T47D (cell line): ENCODE results near the gene NATD1.

Experiments
- DNase-seq, 2 experiments: peaks; one replicate each; pipeline versions ENCODE4 v3.0.0 to v3.0.0-alpha.2; 2011 to 2012; ENCODE audit warnings: low read depth in 1 of 2, low spot score in 1 of 2
- JUND ChIP-seq: IDR thresholded peaks from 2 replicates; pipeline ENCODE4 v1.6.1; 2012; ENCODE audit warnings: low read depth
- in situ Hi-C: cut with HindIII; loops from 2 replicates; pipeline ENCODE4 v1.10.0; 2016; ENCODE audit warnings: low sequenced_read_pairs, low pct_unique_long_range_greater_than_20kb

NATD1 gene

GRCh38 chr17:21286909-21287702 is 33.9 kb upstream of the NATD1 start:
- no peak for DNase-seq
- in situ Hi-C loops: no loop called here
- TF ChIP-seq JUND: no peak

GRCh38 chr17:21286066-21286770 is 33.0 kb upstream of the NATD1 start:
- in situ Hi-C loops: no loop called here
- no peak for TF ChIP-seq JUND
- peak; percentile 61 to 84 for DNase-seq

- no peak for DNase-seq
- in situ Hi-C loops: no loop called here
- no peak for TF ChIP-seq JUND
Observed at GRCh38 chr17:21285164-21286065, 32.2 kb upstream of the NATD1 start.

DNA sequence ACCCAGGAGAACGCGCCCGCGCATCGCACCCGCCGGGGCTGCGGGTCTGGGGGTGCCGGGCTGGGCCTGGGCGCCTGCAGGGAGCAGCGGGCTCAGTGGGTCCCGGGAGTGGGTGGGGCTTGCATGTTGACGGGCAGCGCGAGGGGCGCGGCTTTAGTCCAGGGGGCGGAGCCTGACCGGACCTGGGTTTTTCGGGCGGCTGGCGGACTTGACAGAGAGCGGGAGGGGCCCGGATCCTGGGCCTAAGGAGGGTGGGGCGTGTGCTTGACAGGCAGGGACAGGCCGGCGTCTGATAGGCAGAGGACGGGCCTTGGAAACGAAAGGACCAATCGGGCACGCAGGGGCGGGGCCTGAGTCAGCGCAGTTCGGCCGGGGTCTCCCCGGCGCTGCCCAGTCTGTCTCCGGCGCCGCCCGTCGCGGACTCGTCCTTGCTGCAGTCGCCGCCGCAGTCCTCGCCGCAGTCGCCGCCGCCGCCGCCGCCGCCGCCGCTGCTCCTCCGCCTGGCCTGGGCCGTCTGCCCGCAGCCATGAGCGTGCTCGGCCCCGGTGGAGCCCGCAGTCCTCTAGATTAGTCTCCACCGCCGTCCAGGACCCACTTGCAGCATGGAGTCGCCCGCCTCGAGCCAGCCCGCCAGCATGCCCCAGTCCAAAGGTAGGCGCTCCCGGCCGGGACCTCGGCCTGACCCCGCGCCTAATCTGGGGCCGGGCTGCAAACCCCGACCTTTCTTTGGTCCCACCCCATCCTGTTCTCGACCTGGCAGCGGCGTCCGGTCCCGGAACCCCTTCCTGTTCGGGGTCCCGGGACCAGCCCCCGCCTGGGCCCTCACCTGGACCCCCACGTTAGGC is 31.3 kb upstream of the NATD1 start, which contains the start of gene MAP2K3:
Gene MAP2K3 (plus strand): TSS at position 393 of the 845 bp plus-strand sequence. CDS start 210 bp downstream, at position 603.
- in situ Hi-C loops: no loop called here
- peak; percentile 92 to 97 for DNase-seq
- no peak for TF ChIP-seq JUND

DNA sequence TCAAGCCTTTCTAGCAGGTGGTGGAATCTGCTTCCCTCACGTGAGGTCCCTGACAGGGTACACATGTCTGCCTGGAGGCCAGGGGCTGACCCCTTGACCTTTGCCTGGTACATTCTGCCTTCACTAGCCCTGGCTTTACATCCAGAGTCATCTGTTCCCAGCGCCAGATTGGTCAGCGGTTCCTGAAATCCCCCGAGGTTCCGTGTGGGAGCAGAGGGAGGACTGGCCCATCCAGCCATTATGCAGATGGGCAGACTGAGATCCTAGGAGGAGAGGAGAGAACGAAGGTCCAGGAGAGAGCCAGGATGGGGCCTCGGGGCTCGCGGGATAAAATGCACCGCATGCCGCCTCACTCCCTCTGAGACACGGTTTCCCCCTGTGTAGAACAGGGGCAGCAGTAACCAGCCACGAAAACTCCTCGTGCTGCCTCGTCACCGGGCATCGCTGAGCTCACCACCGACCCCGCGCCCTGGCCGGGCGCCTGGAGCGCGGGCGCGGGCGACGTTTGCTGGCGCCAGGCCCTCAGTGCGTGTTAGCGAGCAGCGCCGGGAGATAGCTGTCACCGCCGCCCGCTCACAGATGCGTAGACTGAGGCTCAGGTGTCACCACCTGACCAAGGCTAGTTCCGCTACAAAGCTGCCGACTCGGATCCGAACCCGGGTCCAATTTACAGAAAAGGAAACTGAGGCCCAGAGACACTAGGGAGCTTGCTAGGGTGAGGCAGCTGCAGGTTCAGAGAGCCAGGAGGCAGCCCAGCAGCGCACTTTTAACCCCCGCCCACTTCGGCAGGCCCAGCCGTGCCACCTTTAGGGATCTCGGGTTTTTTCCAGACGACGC is 30.5 kb upstream of the NATD1 start:
- TF ChIP-seq JUND: no peak
- in situ Hi-C loops: no loop called here
- no peak for DNase-seq

GRCh38 chr17:21282850-21283249 is 29.6 kb upstream of the NATD1 start:
- in situ Hi-C loops: no loop called here
- TF ChIP-seq JUND: no peak
- no peak for DNase-seq

DNA sequence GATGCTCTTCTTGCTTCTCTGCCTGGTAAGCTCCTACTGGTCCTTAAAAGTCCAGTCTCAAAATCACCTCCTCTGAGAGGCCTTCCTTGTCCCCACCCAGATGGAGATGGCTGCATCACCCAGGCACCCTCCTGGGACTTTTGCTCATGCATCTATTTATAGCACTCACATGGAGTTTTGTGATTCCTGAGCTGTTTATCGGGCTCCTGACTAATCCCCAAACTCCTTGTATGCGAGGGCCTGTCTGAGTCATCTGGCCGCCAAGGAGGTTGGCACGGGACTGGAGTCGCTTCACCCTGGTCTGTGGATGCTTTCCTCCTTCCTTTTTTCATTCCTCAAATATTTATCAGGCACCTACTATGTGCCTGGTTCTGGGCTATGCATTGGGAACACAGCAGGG is 29.0 kb upstream of the NATD1 start:
- DNase-seq: no peak
- in situ Hi-C loops: no loop called here
- no peak for TF ChIP-seq JUND

DNA sequence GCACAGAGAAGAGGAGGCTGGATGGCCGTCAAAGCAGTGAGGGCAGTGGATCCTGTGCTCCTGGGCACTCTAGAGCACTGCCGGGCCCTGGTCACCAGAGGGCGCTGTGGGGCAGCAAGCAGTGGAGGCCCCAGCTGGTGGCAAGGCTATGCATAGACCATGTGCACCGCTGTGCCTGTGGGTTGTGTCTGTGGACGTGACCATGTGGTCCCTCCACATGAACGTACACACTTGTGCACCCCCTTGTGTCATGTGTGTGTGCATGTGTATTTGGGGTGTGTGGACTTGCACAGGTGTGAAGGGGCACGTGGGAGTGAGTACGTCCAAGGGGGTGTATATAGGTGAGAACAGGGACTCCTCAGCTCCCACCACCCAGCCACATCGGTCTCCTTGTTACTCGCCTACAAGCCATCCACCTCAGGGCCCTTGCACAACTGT is 26.9 kb upstream of the NATD1 start:
- DNase-seq: peak; percentile 61 to 80
- TF ChIP-seq JUND: no peak
- in situ Hi-C loops: no loop called here

- in situ Hi-C loops: no loop called here
- no peak for DNase-seq
- TF ChIP-seq JUND: no peak
Observed at GRCh38 chr17:21279582-21279981, 26.4 kb upstream of the NATD1 start.

DNA sequence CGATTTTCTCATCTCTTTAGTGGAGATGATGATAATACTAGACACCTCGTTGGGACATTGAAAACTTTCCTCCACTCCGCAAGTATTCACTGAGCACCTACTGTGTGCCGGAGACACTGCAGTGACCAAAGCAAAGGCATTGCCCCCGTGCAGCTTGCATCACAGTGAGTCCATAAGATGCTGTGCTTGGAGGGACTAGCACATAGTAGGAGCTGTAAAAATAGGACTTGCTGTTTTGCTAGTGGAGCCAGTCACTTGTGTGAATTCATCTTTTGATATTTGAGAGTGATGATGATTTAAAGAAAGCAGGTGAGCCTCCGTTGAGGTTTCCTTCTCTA is 26.0 kb upstream of the NATD1 start:
- TF ChIP-seq JUND: no peak
- no peak for DNase-seq
- in situ Hi-C loops: no loop called here
